Measurements from ENCODE around the gene HPSE. TPM values are rescaled to one million over a fixed set of nuclear protein-coding genes. Genes with fewer than 3 reads are reported as not detected.
A peak's percentile ranks its signal among the peaks of the same experiment; 100 is the strongest.

The HPSE gene
- total RNA-seq, 2 donors from 2014 or later, result 0.52 to 0.99 TPM

GRCh38 chr4:83285055-83285407 lies 49.6 kb downstream of the HPSE start:
- H3K4me3 ChIP-seq, result peak overlapping the region; percentile 24 to 25
- peak overlapping the region in 3 of 4 donors; percentile 96 to 98 (median 97) for H3K27ac ChIP-seq
- no peaks in the 10 kb centered on the region for H3K27me3 ChIP-seq
- intact Hi-C loops (cut with DNase I), result no loop called here
- no peaks in the 10 kb centered on the region for H3K36me3 ChIP-seq (replicated peaks in 1 of 2; ENCODE audit: insufficient read depth in 1 of 2, low read depth in 2 of 2)
- DNase-seq, result peak in 1 of 4 donors; percentile 50
- ATAC-seq, result peak; percentile 28
- 0% methylated on average over 9 of the region's 9 CpGs for WGBS, 2 donors
- TF ChIP-seq POLR2A (IDR thresholded peaks at IDR 0.05), result no peak
- no peak for TF ChIP-seq CTCF (IDR thresholded peaks at IDR 0.05)
- H3K4me1 ChIP-seq, result peaks cover 19% of the 10 kb centered on the region
- H3K9me3 ChIP-seq, result no peaks in the 10 kb centered on the region

- WGBS, 2 donors, result 0% methylated on average over 11 to 69 of the region's 76 CpGs
- Histone ChIP-seq H3K36me3 (replicated peaks in 1 of 2; ENCODE audit: insufficient read depth in 1 of 2, low read depth in 2 of 2) (no peaks in the 10 kb centered on the region), H3K9me3 (no peaks in the 10 kb centered on the region), H3K4me1 (peaks cover 19% of the 10 kb centered on the region), H3K27ac (peak within 1 kb of the TSS; percentile 94 to 98 (median 96)), H3K27me3 (no peaks in the 10 kb centered on the region), H3K4me3 (peak within 1 kb of the TSS; percentile 24 to 25)
- peak in 6 of 7 experiments; percentile 21 to 57 (median 27) for TF ChIP-seq CTCF (IDR thresholded peaks at IDR 0.05)
- peak; percentile 55 to 71 (median 69) for TF ChIP-seq POLR2A (IDR thresholded peaks at IDR 0.05)
- ATAC-seq (peak; percentile 98), DNase-seq (peak; percentile 95 to 96 (median 96))
- intact Hi-C loops (cut with DNase I), result no loop called here
Observed at GRCh38 chr4:83284193-83285054, 50.2 kb downstream of the HPSE start, which contains the start of gene COQ2. COQ2 (minus strand) TSS chr4:83284798; CDS start chr4:83284764, 34 bp downstream.

GRCh38 chr4:83283181-83283580 lies 51.5 kb downstream of the HPSE start:
- Histone ChIP-seq H3K36me3 (replicated peaks in 1 of 2; ENCODE audit: insufficient read depth in 1 of 2, low read depth in 2 of 2) (no peaks in the 10 kb centered on the region), H3K27ac (no peak overlapping the region), H3K4me3 (no peak overlapping the region), H3K4me1 (peaks cover 19% of the 10 kb centered on the region), H3K27me3 (no peaks in the 10 kb centered on the region), H3K9me3 (no peaks in the 10 kb centered on the region)
- TF ChIP-seq POLR2A (IDR thresholded peaks at IDR 0.05) (no peak), CTCF (IDR thresholded peaks at IDR 0.05) (no peak)
- DNase-seq (no peak), ATAC-seq (no peak)
- intact Hi-C loops (cut with DNase I), result no loop called here
- 84 to 90% methylated on average over 7 of the region's 7 CpGs for WGBS, 2 donors

- WGBS, 2 donors, result 22 to 24% methylated on average over 4 of the region's 4 CpGs
- TF ChIP-seq POLR2A (IDR thresholded peaks at IDR 0.05), result no peak
- peak; percentile 36 to 78 (median 67) for TF ChIP-seq CTCF (IDR thresholded peaks at IDR 0.05)
- Histone ChIP-seq H3K9me3 (no peaks in the 10 kb centered on the region), H3K27me3 (no peaks in the 10 kb centered on the region), H3K27ac (no peak overlapping the region), H3K36me3 (replicated peaks in 1 of 2; ENCODE audit: insufficient read depth in 1 of 2, low read depth in 2 of 2) (no peaks in the 10 kb centered on the region), H3K4me1 (peaks cover 19% of the 10 kb centered on the region), H3K4me3 (no peak overlapping the region)
- intact Hi-C loops (cut with DNase I), result no loop called here
- DNase-seq (peak; percentile 30 to 57 (median 48)), ATAC-seq (no peak)
Observed at GRCh38 chr4:83282049-83282535, 52.6 kb downstream of the HPSE start.

All from body of pancreas (tissue), 4 donors.